Fibroblast of pulmonary artery (primary cell): ENCODE results near the gene ARHGAP15.

ENCODE experiments used
- DNase-seq: peaks from one replicate; pipeline ENCODE4 v3.0.0-alpha.2; 2010; ENCODE audit warnings: low read depth
- H3K4me3 ChIP-seq: replicated peaks from 2 replicates; pipeline ENCODE4 v1.5.1; 2011; ENCODE audit warnings: low read depth, mild to moderate bottlenecking, control low read depth, low read length, moderate library complexity
- TF ChIP-seq, protein P1 (sequence below): IDR thresholded peaks from 2 replicates; pipeline ENCODE4 v1.5.1; 2011; ENCODE audit warnings: mild to moderate bottlenecking, control low read depth, low read length, inconsistent platforms; ENCODE audit errors: missing control alignments

ARHGAP15 gene

GRCh38 chr2:143142598-143142997 lies 13.4 kb downstream of the ARHGAP15 start:
- no peak overlapping the region for H3K4me3 ChIP-seq
- TF ChIP-seq, protein P1, sequence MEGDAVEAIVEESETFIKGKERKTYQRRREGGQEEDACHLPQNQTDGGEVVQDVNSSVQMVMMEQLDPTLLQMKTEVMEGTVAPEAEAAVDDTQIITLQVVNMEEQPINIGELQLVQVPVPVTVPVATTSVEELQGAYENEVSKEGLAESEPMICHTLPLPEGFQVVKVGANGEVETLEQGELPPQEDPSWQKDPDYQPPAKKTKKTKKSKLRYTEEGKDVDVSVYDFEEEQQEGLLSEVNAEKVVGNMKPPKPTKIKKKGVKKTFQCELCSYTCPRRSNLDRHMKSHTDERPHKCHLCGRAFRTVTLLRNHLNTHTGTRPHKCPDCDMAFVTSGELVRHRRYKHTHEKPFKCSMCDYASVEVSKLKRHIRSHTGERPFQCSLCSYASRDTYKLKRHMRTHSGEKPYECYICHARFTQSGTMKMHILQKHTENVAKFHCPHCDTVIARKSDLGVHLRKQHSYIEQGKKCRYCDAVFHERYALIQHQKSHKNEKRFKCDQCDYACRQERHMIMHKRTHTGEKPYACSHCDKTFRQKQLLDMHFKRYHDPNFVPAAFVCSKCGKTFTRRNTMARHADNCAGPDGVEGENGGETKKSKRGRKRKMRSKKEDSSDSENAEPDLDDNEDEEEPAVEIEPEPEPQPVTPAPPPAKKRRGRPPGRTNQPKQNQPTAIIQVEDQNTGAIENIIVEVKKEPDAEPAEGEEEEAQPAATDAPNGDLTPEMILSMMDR = no peak
- DNase-seq = no peak

GRCh38 chr2:143144813-143145455 lies 15.7 kb downstream of the ARHGAP15 start:
- no peak overlapping the region for H3K4me3 ChIP-seq
- DNase-seq = no peak
- TF ChIP-seq, protein P1 = no peak

DNA sequence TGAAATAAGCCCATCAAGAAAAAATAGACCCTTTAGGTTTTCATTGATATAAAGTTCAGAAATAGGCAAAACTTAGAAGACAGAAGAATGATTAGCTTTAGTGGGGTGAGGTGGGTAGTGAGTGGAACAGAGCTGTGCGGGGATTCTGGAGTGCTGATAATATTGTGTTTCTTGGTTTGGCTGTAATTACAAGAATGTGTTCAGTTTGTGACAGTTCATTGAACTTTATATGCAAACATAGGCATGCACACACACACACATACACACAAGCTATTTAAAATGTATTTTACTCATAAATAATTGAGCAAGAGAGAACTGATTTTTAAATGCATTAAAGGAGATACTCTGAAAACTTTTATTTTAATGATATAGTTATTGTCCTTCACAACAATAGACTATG lies 17.1 kb downstream of the ARHGAP15 start:
- DNase-seq = no peak
- TF ChIP-seq, protein P1 = no peak
- no peak overlapping the region for H3K4me3 ChIP-seq

- no peak overlapping the region for H3K4me3 ChIP-seq
- TF ChIP-seq, protein P1 = no peak
- DNase-seq = no peak
Observed at GRCh38 chr2:143146815-143147530, 17.8 kb downstream of the ARHGAP15 start.

DNA sequence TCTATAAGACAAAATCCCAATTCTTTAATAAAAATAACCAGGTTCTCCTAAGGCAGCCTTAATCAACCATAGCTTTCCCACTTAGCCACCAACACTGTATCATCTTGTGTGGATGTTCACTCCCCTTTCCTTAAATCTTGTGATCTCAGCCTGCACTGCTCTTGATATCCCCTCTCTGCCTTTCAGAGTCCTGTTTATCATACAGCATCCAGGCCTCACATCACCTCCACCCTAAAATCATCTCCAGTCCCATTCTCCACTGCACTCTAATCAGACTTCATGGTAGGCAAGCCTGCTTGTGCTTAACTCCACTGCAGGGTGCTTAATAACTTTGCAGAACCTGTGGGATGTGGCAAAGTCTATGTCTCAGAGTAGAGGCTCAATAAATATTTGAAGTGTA lies 18.8 kb downstream of the ARHGAP15 start:
- no peak for DNase-seq
- TF ChIP-seq, protein P1 = no peak
- no peak overlapping the region for H3K4me3 ChIP-seq

- DNase-seq = no peak
- H3K4me3 ChIP-seq = no peak overlapping the region
- TF ChIP-seq, protein P1 = no peak
Observed at GRCh38 chr2:143148757-143149156, 19.5 kb downstream of the ARHGAP15 start.
